Lung (tissue), 12 donors: Measurements from ENCODE around the gene ARSB. TPM values are rescaled to one million over a fixed set of nuclear protein-coding genes. Genes with fewer than 3 reads are reported as not detected.

Experiments
- ATAC-seq: fragments of 200-7000 bp; cut with Tn5 transposase; one replicate; pipeline ENCODE4 v1.9.1; 2020; ENCODE audit warnings: moderate number of reproducible peaks; ENCODE audit not compliant: insufficient read depth, low FRiP score
- DNase-seq, 3 donors: peaks; one replicate each; pipeline ENCODE4 v3.0.0-alpha.2; 2013 to 2017
- H3K27ac ChIP-seq, 2 donors: one replicate each; pipeline ENCODE4 v1.5.1; 2013; ENCODE audit warnings: mild to moderate bottlenecking in 2 of 2, moderate library complexity in 2 of 2, control low read depth in 1 of 2, inconsistent platforms in 1 of 2, low read depth in 1 of 2, low read length in 1 of 2
- H3K27me3 ChIP-seq, 3 donors: one replicate each; pipeline ENCODE4 v1.5.1; 2013; ENCODE audit warnings: low read length in 2 of 3; ENCODE audit not compliant: control insufficient read depth in 3 of 3, insufficient read depth in 3 of 3
- H3K36me3 ChIP-seq, 4 donors: one replicate each; pipeline ENCODE4 v1.5.1; 2013; ENCODE audit warnings: low read length in 4 of 4, mild to moderate bottlenecking in 1 of 4, moderate library complexity in 1 of 4; ENCODE audit not compliant: control insufficient read depth in 4 of 4, insufficient read depth in 4 of 4
- H3K4me1 ChIP-seq, 5 donors: one replicate each; pipeline ENCODE4 v1.5.1; 2013; ENCODE audit warnings: low read length in 5 of 5, mild to moderate bottlenecking in 2 of 5, moderate library complexity in 1 of 5; ENCODE audit not compliant: control insufficient read depth in 5 of 5, insufficient read depth in 5 of 5
- H3K4me3 ChIP-seq: one replicate; pipeline ENCODE4 v1.5.1; 2013; ENCODE audit warnings: mild to moderate bottlenecking, control low read depth, moderate library complexity
- H3K9ac ChIP-seq, 2 donors: one replicate each; pipeline ENCODE4 v1.5.1; 2013; ENCODE audit warnings: low read length in 2 of 2, control low read depth in 1 of 2; ENCODE audit not compliant: insufficient read depth in 1 of 2
- H3K9me3 ChIP-seq, 4 donors: one replicate each; pipeline ENCODE4 v1.5.1; 2013; ENCODE audit warnings: low read length in 3 of 4, mild to moderate bottlenecking in 1 of 4, moderate library complexity in 1 of 4; ENCODE audit not compliant: control insufficient read depth in 4 of 4, insufficient read depth in 3 of 4
- CTCF ChIP-seq: IDR thresholded peaks from 2 replicates; pipeline ENCODE4 v1.5.1; 2012; ENCODE audit warnings: mild to moderate bottlenecking; ENCODE audit errors: control extremely low read depth, extremely low read depth
- WGBS, 2 donors: extraction: QIAGEN DNeasy Blood & Tissue Kit; methylation state at CpG; one replicate each; pipeline ENCODE4 v1.1.7; 2013; 5-methylcytosine and 5-hydroxymethylcytosine counted together
- polyA plus RNA-seq, 2 donors: library from polyadenylated mRNA; stranded (reverse); fragments of 200-250 nt; gene quantifications; one replicate each; pipeline ENCODE4 v1.2.1, GENCODE V29; 2013
- total RNA-seq, 2 donors: library from RNA; depleted of rRNA in 1 of 2; stranded (reverse); fragments of >200 nt in 1 of 2; gene quantifications; one replicate each; pipeline ENCODE4 v1.2.1, GENCODE V29; 2014 to 2021
- donor health status: control.
- donor health status: control.
- donor health status: Bipolar disorder and iron deficiency.
- donor health status: healthy.
- donor health status: DM: yes; HTN: yes; CAD: no.

The ARSB gene
- total and polyA plus RNA-seq, 4 donors = 3.2 to 17.3 (median 11.1) TPM

GRCh38 chr5:78833284-78833683 lies 151.8 kb downstream of the ARSB start:
- peaks cover 0 to 3% (median 0%) of the 10 kb centered on the region in 4 donors for H3K9me3 ChIP-seq
- no peak overlapping the region for H3K9ac ChIP-seq
- no peaks in the 10 kb centered on the region for H3K27me3 ChIP-seq
- no peak overlapping the region for H3K4me3 ChIP-seq
- H3K27ac ChIP-seq = no peak overlapping the region
- DNase-seq (no peak), ATAC-seq (no peak)
- H3K36me3 ChIP-seq = peaks cover 0 to 3% (median 0%) of the 10 kb centered on the region in 4 donors
- peaks cover 0 to 30% (median 6%) of the 10 kb centered on the region in 5 donors for H3K4me1 ChIP-seq
- TF ChIP-seq CTCF = no peak
- WGBS, 2 donors = 88 to 93% methylated on average over 3 of the region's 3 CpGs

- no peak overlapping the region for H3K27ac ChIP-seq
- no peak for TF ChIP-seq CTCF
- H3K4me1 ChIP-seq = peaks cover 0 to 32% (median 6%) of the 10 kb centered on the region in 5 donors
- no peaks in the 10 kb centered on the region for H3K27me3 ChIP-seq
- no peak for ATAC-seq
- H3K4me3 ChIP-seq = no peak overlapping the region
- DNase-seq = peak in 2 of 3 donors; percentile 66 to 78
- 63 to 81% methylated on average over 8 of the region's 8 CpGs for WGBS, 2 donors
- peaks cover 0 to 3% (median 0%) of the 10 kb centered on the region in 4 donors for H3K9me3 ChIP-seq
- no peaks in the 10 kb centered on the region for H3K36me3 ChIP-seq
- H3K9ac ChIP-seq = no peak overlapping the region
These were observed 154.5 kb downstream of the ARSB start for GRCh38 chr5:78830528-78831046.

- Histone ChIP-seq H3K4me3 (no peak overlapping the region), H3K4me1 (peaks cover 0 to 39% (median 6%) of the 10 kb centered on the region in 5 donors), H3K9me3 (peaks cover 0 to 3% (median 0%) of the 10 kb centered on the region in 4 donors), H3K9ac (no peak overlapping the region), H3K27ac (no peak overlapping the region), H3K27me3 (no peaks in the 10 kb centered on the region), H3K36me3 (no peaks in the 10 kb centered on the region)
- DNase-seq (peak in 2 of 3 donors; percentile 42 to 82), ATAC-seq (no peak)
- no peak for TF ChIP-seq CTCF
- 62 to 81% methylated on average over 6 of the region's 6 CpGs for WGBS, 2 donors
These were observed 155.1 kb downstream of the ARSB start for GRCh38 chr5:78829811-78830527.
